NCI-H1105 (cell line): ENCODE data around the gene FAM13A.

Source experiments
- DNase-seq: peaks from one replicate; lab custom pipeline; 2025; lab: John Stamatoyannopoulos, UW

Gene FAM13A

DNA sequence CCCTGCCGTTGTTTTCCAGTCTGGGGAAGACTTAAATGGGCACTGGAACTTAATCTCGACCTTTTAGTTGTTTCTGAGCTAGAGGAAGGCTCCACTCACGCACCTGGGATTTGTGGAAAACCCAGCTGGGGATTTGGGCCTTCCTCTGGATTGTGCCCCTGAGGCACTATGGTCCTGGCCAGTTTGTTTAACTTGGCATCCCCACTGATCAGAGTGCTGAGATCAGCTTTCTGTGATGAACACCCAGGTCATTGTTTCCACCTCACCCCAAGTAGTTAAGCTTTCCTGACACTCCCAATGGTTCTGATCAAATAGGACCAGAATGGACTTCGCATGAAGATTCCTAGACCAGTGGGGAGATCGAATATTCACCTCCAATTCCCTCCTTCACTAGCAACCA lies 338.9 kb downstream of the FAM13A start:
- no peak for DNase-seq

DNA sequence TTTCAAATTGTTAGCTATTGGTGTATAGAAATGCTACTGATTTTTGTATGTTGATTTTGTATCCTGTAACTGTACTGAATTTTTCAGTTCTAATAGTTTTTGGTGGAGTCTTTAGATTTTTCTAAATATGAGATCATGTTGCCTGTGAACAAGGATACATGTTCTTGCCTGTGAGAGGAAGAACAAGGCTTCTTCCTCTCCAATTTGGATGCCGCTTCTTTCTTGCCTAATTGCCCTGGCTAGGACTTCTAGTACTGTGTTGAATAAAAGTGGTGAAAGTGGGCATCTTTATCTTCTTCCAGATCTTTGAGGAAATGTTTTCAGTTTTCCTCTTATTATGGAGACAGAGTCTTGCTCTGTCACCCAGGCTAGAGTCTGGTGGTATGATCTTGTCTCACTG lies 343.2 kb downstream of the FAM13A start:
- DNase-seq = no peak

DNA sequence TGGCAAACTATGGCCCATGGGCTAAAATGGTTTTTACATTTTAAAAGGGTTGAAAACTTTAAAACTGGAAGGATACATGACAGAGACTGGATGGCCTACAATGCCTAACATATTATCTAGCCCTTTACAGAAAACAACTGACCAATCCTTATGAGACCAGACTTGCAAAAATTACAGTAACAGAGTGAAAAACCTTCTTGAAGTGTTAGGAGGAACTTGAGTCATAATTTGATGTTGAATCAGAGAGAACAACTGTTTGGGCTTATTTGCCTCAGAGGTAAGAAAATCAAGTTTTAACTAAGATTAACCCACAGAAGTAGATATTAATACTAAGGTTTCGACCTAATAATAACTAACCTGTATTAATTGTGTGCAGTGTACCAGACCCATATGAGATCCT lies 347.0 kb downstream of the FAM13A start:
- DNase-seq = no peak

DNA sequence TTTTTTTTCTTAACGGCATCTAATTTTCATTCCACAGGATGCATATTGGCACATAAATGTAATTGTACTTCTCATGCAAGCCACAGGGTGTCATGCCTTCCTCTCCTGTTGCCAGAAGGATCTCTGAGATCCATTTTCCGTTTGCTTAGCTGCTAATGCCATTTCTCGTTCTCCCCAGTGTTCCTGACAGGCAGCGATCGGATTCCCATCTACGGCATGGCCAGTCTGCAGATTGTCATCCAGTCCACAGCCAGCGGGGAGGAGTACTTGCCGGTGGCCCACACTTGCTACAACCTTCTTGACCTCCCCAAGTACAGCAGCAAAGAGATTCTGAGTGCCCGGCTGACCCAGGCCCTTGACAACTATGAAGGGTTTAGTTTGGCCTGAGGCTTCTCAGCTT lies 350.4 kb downstream of the FAM13A start:
- DNase-seq = peak; percentile 5

DNA sequence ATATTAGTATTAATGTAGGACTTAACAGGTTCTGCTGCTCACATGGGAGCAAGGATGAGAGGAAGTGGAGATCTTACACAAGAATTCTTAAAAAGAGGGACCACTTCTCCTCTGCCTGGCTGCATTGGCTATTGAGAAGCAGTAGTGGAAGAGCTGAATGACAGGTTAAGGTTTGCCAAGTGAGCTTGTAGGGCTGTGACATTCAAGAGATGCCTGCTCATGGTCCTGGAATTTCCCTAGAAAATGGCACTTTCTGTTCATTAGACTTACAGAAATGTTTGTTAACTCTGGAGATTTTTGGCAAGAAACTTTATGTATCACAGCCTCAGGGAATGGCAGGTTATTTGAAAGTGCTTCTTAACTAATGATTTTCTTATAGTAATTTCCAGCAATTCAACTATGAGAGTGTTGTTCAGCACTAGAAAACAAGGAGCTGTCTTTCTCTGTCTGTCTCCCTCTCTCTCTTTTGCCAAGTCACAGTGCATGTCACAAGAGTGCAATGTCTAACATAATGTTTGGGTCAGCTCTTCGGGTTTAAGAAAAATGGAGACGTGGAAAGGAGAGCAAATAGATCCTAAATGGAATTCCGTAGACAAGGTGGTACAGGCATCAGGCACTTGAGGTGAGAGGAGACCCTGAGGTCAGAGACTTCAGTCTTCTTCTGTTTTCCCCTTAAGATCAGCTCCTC lies 351.0 kb downstream of the FAM13A start:
- no peak for DNase-seq

DNA sequence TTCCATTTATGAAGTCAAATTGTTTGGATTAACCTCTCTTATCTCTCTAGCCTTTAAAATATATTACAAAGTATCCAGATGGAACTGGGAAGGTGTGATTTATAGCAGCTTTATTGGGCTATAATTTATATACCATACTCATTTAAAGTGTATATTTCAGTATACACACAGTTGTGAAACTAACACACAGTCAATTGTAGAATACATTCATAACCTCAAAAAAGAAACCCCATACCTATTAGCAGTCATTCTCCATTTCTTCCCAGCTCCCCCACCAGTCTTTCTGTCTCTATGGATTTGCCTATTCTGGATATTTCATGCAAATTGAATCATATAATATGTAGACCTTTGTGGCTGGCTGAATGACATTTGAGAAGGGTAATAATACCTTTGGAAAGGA lies 351.8 kb downstream of the FAM13A start:
- DNase-seq = no peak

DNA sequence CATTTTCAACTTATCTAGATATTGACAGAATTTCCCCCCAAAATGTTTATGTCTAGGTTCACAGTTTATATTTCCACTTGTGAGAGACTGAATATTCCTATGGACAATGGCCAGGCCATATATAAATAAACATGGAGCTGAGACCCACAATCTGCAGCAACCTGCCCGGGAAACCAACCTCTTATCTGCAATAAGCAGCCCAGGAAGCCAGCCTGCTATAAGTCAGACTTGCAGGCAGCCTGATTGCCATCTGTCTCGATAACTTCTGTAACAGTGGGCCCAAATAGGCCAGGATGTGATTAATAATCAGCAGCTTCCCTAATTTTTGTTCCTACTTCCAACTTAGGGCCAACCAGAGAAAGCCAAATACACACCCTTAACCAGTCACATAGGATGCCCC lies 354.2 kb downstream of the FAM13A start:
- DNase-seq = no peak

DNA sequence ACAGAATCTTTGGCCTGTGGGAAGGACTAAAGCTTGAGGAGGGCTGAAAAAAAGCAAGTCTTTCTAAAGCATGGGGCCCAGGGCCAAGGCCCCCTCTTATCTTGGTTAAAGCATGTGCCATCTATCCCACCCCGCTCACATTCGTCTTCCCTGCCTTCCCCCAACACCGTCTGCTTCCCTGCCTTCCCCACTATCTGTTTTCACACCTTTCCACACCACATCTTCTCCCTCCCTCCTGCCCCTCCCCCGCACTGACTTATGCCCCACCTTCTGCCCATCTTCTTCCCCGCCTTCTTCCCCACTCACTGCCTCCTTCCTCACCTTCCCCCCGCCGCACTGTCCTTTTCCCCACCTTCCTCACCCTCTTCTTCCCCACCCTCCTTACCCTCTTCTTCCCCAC lies 358.5 kb downstream of the FAM13A start:
- DNase-seq = no peak

DNA sequence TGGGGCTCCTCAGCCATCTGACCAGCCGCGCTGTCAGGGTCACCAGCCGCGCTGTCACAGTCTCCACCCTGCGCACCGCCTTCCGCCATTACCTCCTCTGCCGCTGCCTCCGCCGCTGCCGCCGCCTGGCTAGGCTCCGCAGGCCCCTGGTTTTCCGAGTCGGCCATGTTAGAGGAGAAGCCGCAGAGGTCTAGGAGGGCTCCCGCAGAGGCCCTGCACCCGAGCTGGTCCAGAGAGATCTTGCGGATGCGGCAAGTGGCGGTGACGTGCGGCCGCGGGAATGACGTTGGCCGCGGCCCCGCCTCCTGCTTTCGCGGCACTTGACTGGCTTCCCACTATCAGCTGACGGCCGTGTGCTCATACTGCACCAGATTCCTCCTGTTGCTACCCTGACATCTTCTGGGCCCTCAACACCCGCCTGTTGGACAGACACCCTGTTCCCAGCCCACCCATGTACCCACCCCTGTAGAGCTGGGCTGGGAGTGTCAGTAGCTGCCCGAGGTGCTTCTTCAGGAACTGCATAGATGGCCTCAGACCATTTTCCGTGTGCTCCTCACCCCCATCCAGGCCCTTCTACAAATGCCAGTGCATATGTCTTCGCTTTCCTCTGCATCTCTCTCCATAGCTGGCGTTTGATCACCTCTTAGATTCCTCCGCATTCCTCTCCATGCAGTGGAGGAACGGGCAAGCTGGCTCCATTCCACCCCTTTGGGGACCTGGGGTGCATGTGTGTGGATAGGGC lies 359.2 kb downstream of the FAM13A start, which contains the start of gene NAP1L5:
NAP1L5 (minus strand) TSS at position 242 of the 742 bp plus-strand sequence; CDS start at position 167, 75 bp downstream.
- DNase-seq = no peak

DNA sequence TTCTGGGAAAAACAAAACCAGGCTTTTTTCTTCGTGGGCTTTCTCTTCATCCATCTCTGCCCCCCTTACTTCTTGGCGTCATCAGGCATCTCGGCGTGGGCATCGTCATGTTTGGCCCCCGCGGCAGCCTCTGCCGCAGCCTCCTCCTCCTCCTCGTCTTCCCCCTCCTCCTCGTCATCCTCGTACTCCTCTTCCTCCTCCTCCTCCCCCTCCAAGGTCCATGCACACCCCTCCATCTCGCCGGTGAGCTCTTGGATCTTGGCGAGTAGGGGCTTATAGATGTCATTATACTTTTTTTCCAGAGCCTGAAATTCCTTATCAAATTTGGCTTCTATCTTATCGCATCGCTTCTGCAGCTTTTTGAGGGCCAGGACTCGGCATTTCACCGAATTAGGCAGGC lies 359.8 kb downstream of the FAM13A start:
- DNase-seq = no peak

DNA sequence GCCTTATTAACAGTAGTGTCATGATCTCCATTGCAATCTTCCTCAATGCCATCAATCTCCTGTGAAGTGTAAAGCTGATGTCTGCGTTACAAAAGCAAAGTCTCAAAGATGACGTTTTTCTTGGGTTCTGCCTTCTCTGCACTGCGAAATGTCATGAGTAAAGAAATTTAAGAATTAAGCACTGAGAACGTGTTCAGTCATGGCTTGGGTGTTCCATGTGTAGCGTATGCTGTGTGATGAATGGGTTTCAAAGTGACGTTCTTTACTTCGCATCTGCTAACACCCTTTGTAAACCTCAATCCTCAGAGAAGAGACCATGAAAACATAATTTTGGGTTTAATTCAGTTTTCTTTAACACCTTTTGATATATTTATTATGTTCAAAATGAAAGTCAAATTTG lies 360.4 kb downstream of the FAM13A start:
- no peak for DNase-seq

DNA sequence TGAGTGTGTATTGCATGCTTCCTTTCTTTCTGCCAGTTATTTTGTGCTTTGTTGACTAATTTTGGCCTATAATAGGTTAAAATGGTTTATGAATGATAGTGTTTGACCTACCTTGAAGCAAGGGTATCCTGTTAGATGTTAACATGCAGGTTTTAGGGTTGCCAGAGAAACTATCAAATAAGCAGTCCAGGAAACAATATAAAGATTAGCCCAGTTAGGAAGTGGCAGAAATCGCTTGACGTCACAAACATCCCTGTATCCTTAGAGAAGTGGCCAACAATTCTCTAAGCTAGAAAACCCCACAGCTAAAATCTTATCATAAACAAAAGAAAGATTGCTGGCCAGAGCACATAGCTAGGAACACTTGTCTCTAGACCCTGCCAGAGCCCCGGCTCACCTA lies 363.2 kb downstream of the FAM13A start:
- no peak for DNase-seq

DNA sequence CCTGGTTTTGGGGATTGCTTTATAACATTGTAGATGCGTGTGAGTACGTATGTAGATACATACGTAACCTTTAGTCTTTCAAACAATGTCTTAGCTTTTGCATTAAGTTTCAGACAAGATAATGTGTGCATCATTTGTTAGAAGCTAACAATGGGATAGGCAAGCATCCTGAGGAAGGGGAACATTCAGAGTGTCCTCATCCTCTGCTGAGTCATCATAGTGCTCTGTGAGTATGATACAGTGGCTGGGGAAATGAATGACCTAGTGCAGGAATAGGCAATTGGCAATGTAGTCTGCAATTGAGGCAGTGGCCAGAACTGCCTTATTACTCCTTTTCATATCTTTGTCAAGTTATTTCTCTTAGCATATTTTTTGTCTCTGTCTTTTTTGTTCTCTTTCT lies 366.6 kb downstream of the FAM13A start:
- no peak for DNase-seq

DNA sequence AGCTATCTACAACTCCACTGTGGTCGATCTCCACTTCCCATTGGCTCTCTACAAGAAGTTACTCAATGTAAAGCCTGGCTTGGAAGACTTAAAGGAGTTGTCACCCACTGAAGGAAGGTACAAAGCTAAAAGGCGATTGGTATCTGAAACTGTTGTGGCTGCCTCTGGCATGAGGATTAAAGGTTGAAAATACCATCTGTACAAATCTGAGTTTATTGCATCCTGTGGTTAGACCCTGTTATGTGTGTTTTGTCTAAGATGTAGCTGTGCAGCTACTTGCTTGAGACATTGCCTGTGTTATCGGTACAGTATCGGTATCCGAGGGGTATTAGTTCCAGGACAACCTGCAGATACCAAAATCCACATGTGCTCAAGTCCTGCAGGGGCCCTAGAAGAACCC lies 375.8 kb downstream of the FAM13A start:
- no peak for DNase-seq
